Vagina (tissue), 2 donors: Measurements from ENCODE around the gene KMT2C. TPM values are rescaled to one million over a fixed set of nuclear protein-coding genes. Genes with fewer than 3 reads are reported as not detected.

Experiments used
- DNase-seq, 2 donors: peaks; one replicate each; pipeline ENCODE4 v3.0.0-alpha.2; 2017; ENCODE audit errors: extremely low spot score in 2 of 2
- H3K27ac ChIP-seq: fragments of 200-600 bp; sonication (generic); one replicate; pipeline ENCODE4 v1.5.1; 2019
- H3K27me3 ChIP-seq: fragments of 200-600 bp; sonication (generic); one replicate; pipeline ENCODE4 v1.5.1; 2019
- H3K36me3 ChIP-seq, 2 donors: fragments of 200-600 bp; sonication (generic); one replicate each; pipeline ENCODE4 v1.5.1; 2017 to 2019
- H3K4me1 ChIP-seq: fragments of 200-600 bp; sonication (generic); one replicate; pipeline ENCODE4 v1.5.1; 2019
- H3K4me3 ChIP-seq, 2 donors: fragments of 200-600 bp; sonication (generic); 1 replicate in 1 of 2; 2 replicates in 1 of 2; pipeline ENCODE4 v1.5.1; 2016 to 2019
- H3K9me3 ChIP-seq: fragments of 200-600 bp; sonication (generic); one replicate; pipeline ENCODE4 v1.5.1; 2019
- CTCF ChIP-seq, 3 experiments: fragments of 450-650 bp in 2 of 3; fragments of 200-600 bp in 1 of 3; sonication (generic) in 1 of 3; IDR thresholded peaks; one replicate each; pipeline ENCODE4 v1.5.1; 2017 to 2019; ENCODE audit warnings: antibody characterized with exemption in 3 of 3, mild to moderate bottlenecking in 2 of 3, moderate library complexity in 2 of 3
- POLR2A ChIP-seq, 2 donors: fragments of 450-650 bp; IDR thresholded peaks; one replicate each; pipeline ENCODE4 v1.6.1; 2017; ENCODE audit warnings: antibody characterized with exemption in 2 of 2, mild to moderate bottlenecking in 2 of 2, moderate library complexity in 2 of 2
- POLR2AphosphoS5 ChIP-seq, 2 donors: sonication (generic); formaldehyde crosslinking; IDR thresholded peaks; one replicate each; pipeline ENCODE4 v1.9.0; 2017; ENCODE audit warnings: antibody characterized with exemption in 2 of 2, mild to moderate bottlenecking in 2 of 2, low read depth in 1 of 2; ENCODE audit not compliant: insufficient read depth in 1 of 2
- intact Hi-C: fragments of 100-400 bp; cut with DNase I; formaldehyde crosslinking; loops from one replicate; pipeline ENCODE4 v1.15.1; 2023
- total RNA-seq: library from RNA; depleted of rRNA; stranded (reverse); fragments of >200 nt; gene quantifications from one replicate; pipeline ENCODE4 v1.2.3, GENCODE V29; 2016

Gene KMT2C
- total RNA-seq, 1 donor from 2014 or later: 62.6 TPM

GRCh38 chr7:152103691-152104090 is 332.1 kb downstream of the KMT2C start:
- no peaks in the 10 kb centered on the region for H3K27me3 ChIP-seq
- H3K4me1 ChIP-seq: no peaks in the 10 kb centered on the region
- peaks cover 0 to 22% of the 10 kb centered on the region in 2 donors for H3K36me3 ChIP-seq
- no peak overlapping the region for H3K4me3 ChIP-seq
- no peak overlapping the region for H3K27ac ChIP-seq
- intact Hi-C loops: no loop called here
- no peaks in the 10 kb centered on the region for H3K9me3 ChIP-seq
- no peak for DNase-seq
- TF ChIP-seq POLR2A (IDR thresholded peaks at IDR 0.05) (no peak), POLR2AphosphoS5 (IDR thresholded peaks at IDR 0.05; ENCODE audit: insufficient read depth in 1 of 2, low read depth in 1 of 2) (no peak), CTCF (IDR thresholded peaks at IDR 0.05) (no peak)

GRCh38 chr7:152103066-152103465 is 332.7 kb downstream of the KMT2C start:
- intact Hi-C loops: no loop called here
- H3K36me3 ChIP-seq: peaks cover 0 to 22% of the 10 kb centered on the region in 2 donors
- TF ChIP-seq CTCF (IDR thresholded peaks at IDR 0.05): no peak
- no peak for TF ChIP-seq POLR2A (IDR thresholded peaks at IDR 0.05)
- no peak for TF ChIP-seq POLR2AphosphoS5 (IDR thresholded peaks at IDR 0.05; ENCODE audit: insufficient read depth in 1 of 2, low read depth in 1 of 2)

GRCh38 chr7:152097330-152097729 is 338.5 kb downstream of the KMT2C start:
- no peak for DNase-seq
- Histone ChIP-seq H3K36me3 (peaks cover 0 to 15% of the 10 kb centered on the region in 2 donors), H3K27me3 (no peaks in the 10 kb centered on the region), H3K4me3 (no peak overlapping the region), H3K9me3 (no peaks in the 10 kb centered on the region), H3K4me1 (no peaks in the 10 kb centered on the region), H3K27ac (no peak overlapping the region)
- TF ChIP-seq CTCF (IDR thresholded peaks at IDR 0.05) (no peak), POLR2A (IDR thresholded peaks at IDR 0.05) (no peak), POLR2AphosphoS5 (IDR thresholded peaks at IDR 0.05; ENCODE audit: insufficient read depth in 1 of 2, low read depth in 1 of 2) (no peak)
- intact Hi-C loops: no loop called here

More at GRCh38 chr7:152103066-152103465, 332.7 kb downstream of the KMT2C start:
- Histone ChIP-seq H3K4me3 (no peak overlapping the region), H3K27ac (no peak overlapping the region), H3K9me3 (no peaks in the 10 kb centered on the region), H3K27me3 (no peaks in the 10 kb centered on the region), H3K4me1 (no peaks in the 10 kb centered on the region)
- DNase-seq: no peak

GRCh38 chr7:152095771-152096170 is 340.0 kb downstream of the KMT2C start:
- Histone ChIP-seq H3K27me3 (no peaks in the 10 kb centered on the region), H3K4me1 (no peaks in the 10 kb centered on the region), H3K27ac (no peak overlapping the region), H3K4me3 (no peak overlapping the region), H3K36me3 (peaks cover 0 to 8% of the 10 kb centered on the region in 2 donors), H3K9me3 (no peaks in the 10 kb centered on the region)
- no peak for TF ChIP-seq POLR2A (IDR thresholded peaks at IDR 0.05)
- TF ChIP-seq CTCF (IDR thresholded peaks at IDR 0.05): no peak
- TF ChIP-seq POLR2AphosphoS5 (IDR thresholded peaks at IDR 0.05; ENCODE audit: insufficient read depth in 1 of 2, low read depth in 1 of 2): no peak
- intact Hi-C loops: no loop called here
- DNase-seq: no peak

- intact Hi-C loops: no loop called here
- Histone ChIP-seq H3K4me1 (no peaks in the 10 kb centered on the region), H3K9me3 (peaks cover 3% of the 10 kb centered on the region), H3K27ac (no peak overlapping the region), H3K27me3 (no peaks in the 10 kb centered on the region), H3K36me3 (peaks cover 0 to 5% of the 10 kb centered on the region in 2 donors), H3K4me3 (no peak overlapping the region)
- no peak for DNase-seq
- no peak for TF ChIP-seq CTCF (IDR thresholded peaks at IDR 0.05)
- no peak for TF ChIP-seq POLR2A (IDR thresholded peaks at IDR 0.05)
- TF ChIP-seq POLR2AphosphoS5 (IDR thresholded peaks at IDR 0.05; ENCODE audit: insufficient read depth in 1 of 2, low read depth in 1 of 2): no peak
Observed at GRCh38 chr7:152093717-152094116, 342.1 kb downstream of the KMT2C start.
